EH (cell line): ENCODE data around the gene LDLRAD4.

ENCODE experiments used
- DNase-seq: peaks from one replicate; pipeline ENCODE4 v3.0.0-alpha.2; 2015; ENCODE audit warnings: low read depth

The LDLRAD4 gene

GRCh38 chr18:13202571-13202970 is 16.0 kb upstream of the LDLRAD4 start:
- DNase-seq: no peak

- DNase-seq: no peak
Measured at GRCh38 chr18:13206301-13206700, 12.3 kb upstream of the LDLRAD4 start.

GRCh38 chr18:13207294-13207693 is 11.3 kb upstream of the LDLRAD4 start:
- DNase-seq: no peak

GRCh38 chr18:13211534-13211933 is 7.0 kb upstream of the LDLRAD4 start:
- DNase-seq: no peak

- no peak for DNase-seq
Measured at GRCh38 chr18:13213036-13213795, 5.3 kb upstream of the LDLRAD4 start.

GRCh38 chr18:13214609-13215008 is 4.0 kb upstream of the LDLRAD4 start:
- DNase-seq: no peak

- DNase-seq: peak; percentile 62
Measured at GRCh38 chr18:13216092-13216582, 2.4 kb upstream of the LDLRAD4 start.

- DNase-seq: no peak
Measured at GRCh38 chr18:13216711-13217465, 1.7 kb upstream of the LDLRAD4 start.

GRCh38 chr18:13217466-13217961 is 1.0 kb upstream of the LDLRAD4 start:
- peak; percentile 19 for DNase-seq

- no peak for DNase-seq
Measured at GRCh38 chr18:13217971-13218367, 591 bp upstream of the LDLRAD4 start.

- no peak for DNase-seq
Measured at GRCh38 chr18:13218997-13219396, 437 bp downstream of the LDLRAD4 start.

GRCh38 chr18:13219593-13220159 is 1.1 kb downstream of the LDLRAD4 start:
- no peak for DNase-seq

- no peak for DNase-seq
Measured at GRCh38 chr18:13220361-13220991, 1.9 kb downstream of the LDLRAD4 start.

- peak; percentile 61 for DNase-seq
Measured at GRCh38 chr18:13221869-13222855, 3.6 kb downstream of the LDLRAD4 start.

- DNase-seq: no peak
Measured at GRCh38 chr18:13222856-13223281, 4.3 kb downstream of the LDLRAD4 start.

GRCh38 chr18:13223311-13224143 is 5.0 kb downstream of the LDLRAD4 start:
- DNase-seq: no peak

- DNase-seq: no peak
Measured at GRCh38 chr18:13225261-13225660, 6.7 kb downstream of the LDLRAD4 start.

- DNase-seq: no peak
Measured at GRCh38 chr18:13226533-13227144, 8.1 kb downstream of the LDLRAD4 start.

GRCh38 chr18:13227910-13228309 is 9.3 kb downstream of the LDLRAD4 start:
- no peak for DNase-seq
